IMR-90 (cell line): ENCODE results near the gene NAT14. TPM values are rescaled to one million over a fixed set of nuclear protein-coding genes. Genes with fewer than 3 reads are reported as not detected.

ENCODE experiments used
- ATAC-seq: fragments of 200-7000 bp; cut with Tn5 transposase; 2 replicates; pipeline ENCODE4 v1.9.1; 2020; ENCODE audit warnings: low read depth, mild to moderate bottlenecking, moderate library complexity
- BruUV-seq: library from RNA; stranded (reverse); fragments of 400-500 nt; replicated peaks from 2 replicates; lab custom pipeline; 2021; lab: Mats Ljungman, UMichigan
- CTCF ChIA-PET: fragments of 300-600 bp; formaldehyde crosslinking; extraction: SDS; loops from one replicate; lab custom pipeline; 2021; ENCODE audit warnings: antibody characterized with exemption; lab: Yijun Ruan, JAX
- POLR2A ChIA-PET: fragments of 300-600 bp; sonication (Branson Sonifier 250); formaldehyde crosslinking; loops from one replicate; lab custom pipeline; 2022; ENCODE audit warnings: antibody characterized with exemption; ENCODE audit not compliant: unreplicated experiment; lab: Charles Lee
- DNase-seq: peaks from one replicate; pipeline ENCODE4 v3.0.0; 2013
- H2AFZ ChIP-seq: replicated peaks from 2 replicates; pipeline ENCODE3; 2013; ENCODE audit warnings: low read length, mild to moderate bottlenecking; ENCODE audit not compliant: poor library complexity
- H2AK5ac ChIP-seq: 2 replicates; pipeline ENCODE4 v1.6.1; 2013; ENCODE audit warnings: low read depth, low read length, inconsistent platforms
- H2AK9ac ChIP-seq: replicated peaks from 2 replicates; pipeline ENCODE3; 2013; ENCODE audit warnings: mild to moderate bottlenecking, low read depth, low read length, moderate library complexity; ENCODE audit not compliant: poor library complexity
- H2BK120ac ChIP-seq: 2 replicates; pipeline ENCODE4 v1.6.1; 2013; ENCODE audit warnings: low read depth, low read length, inconsistent platforms
- H2BK15ac ChIP-seq: 3 replicates; pipeline ENCODE4 v1.6.1; 2013; ENCODE audit warnings: low read depth, low read length, inconsistent platforms
- H2BK20ac ChIP-seq: 2 replicates; pipeline ENCODE4 v1.6.1; 2013; ENCODE audit warnings: low read depth, mild to moderate bottlenecking, inconsistent platforms, low read length, moderate library complexity
- H2BK5ac ChIP-seq: 2 replicates; pipeline ENCODE4 v1.6.1; 2013; ENCODE audit warnings: mild to moderate bottlenecking, low read depth, low read length, inconsistent platforms; ENCODE audit not compliant: poor library complexity, severe bottlenecking
- H3K14ac ChIP-seq: replicated peaks from 2 replicates; pipeline ENCODE4 v1.6.1; 2013; ENCODE audit warnings: low read depth, low read length, inconsistent platforms
- H3K18ac ChIP-seq: 2 replicates; pipeline ENCODE4 v1.6.1; 2013; ENCODE audit warnings: low read depth, low read length, control low read depth
- H3K23ac ChIP-seq: 2 replicates; pipeline ENCODE4 v1.6.1; 2013; ENCODE audit warnings: low read depth, low read length, inconsistent platforms
- H3K27ac ChIP-seq: 2 replicates; pipeline ENCODE4 v1.5.1; 2013; ENCODE audit warnings: mild to moderate bottlenecking, control low read depth, low read length; ENCODE audit not compliant: insufficient read depth
- H3K27me3 ChIP-seq: 2 replicates; pipeline ENCODE4 v1.6.1; 2013; ENCODE audit warnings: low read length; ENCODE audit not compliant: control insufficient read depth, insufficient read depth
- H3K36me3 ChIP-seq: 2 replicates; pipeline ENCODE4 v1.6.1; 2013; ENCODE audit warnings: low read length, mixed read lengths; ENCODE audit not compliant: control insufficient read depth, insufficient read depth
- H3K4ac ChIP-seq: 2 replicates; pipeline ENCODE4 v1.6.1; 2013; ENCODE audit warnings: low read depth, low read length, inconsistent platforms
- H3K4me1 ChIP-seq: 2 replicates; pipeline ENCODE4 v1.6.1; 2013; ENCODE audit warnings: low read length, mixed read lengths; ENCODE audit not compliant: control insufficient read depth, insufficient read depth
- H3K4me2 ChIP-seq: 2 replicates; pipeline ENCODE4 v1.6.1; 2013; ENCODE audit warnings: low read depth, mild to moderate bottlenecking, control low read depth, low read length, moderate library complexity
- H3K4me3 ChIP-seq: 2 replicates; pipeline ENCODE4 v1.5.1; 2013; ENCODE audit warnings: low read depth, mild to moderate bottlenecking, control low read depth, low read length, moderate library complexity; ENCODE audit not compliant: insufficient read depth
- H3K56ac ChIP-seq: 2 replicates; pipeline ENCODE4 v1.6.1; 2013; ENCODE audit warnings: low read length, inconsistent platforms; ENCODE audit not compliant: insufficient read depth; ENCODE audit errors: extremely low read depth
- H3K79me1 ChIP-seq, 2 experiments: 2 replicates each; pipeline ENCODE4 v1.6.1; 2013; ENCODE audit warnings: low read length in 2 of 2, inconsistent platforms in 1 of 2, low read depth in 1 of 2
- H3K9ac ChIP-seq: 2 replicates; pipeline ENCODE4 v1.6.1; 2013; ENCODE audit warnings: low read depth, low read length, control low read depth
- H3K9me1 ChIP-seq: 2 replicates; pipeline ENCODE4 v1.6.1; 2013; ENCODE audit warnings: low read length, inconsistent platforms; ENCODE audit not compliant: insufficient read depth
- H3K9me3 ChIP-seq: 2 replicates; pipeline ENCODE4 v1.6.1; 2013; ENCODE audit warnings: low read length; ENCODE audit not compliant: control insufficient read depth, insufficient read depth
- H4K20me1 ChIP-seq: 2 replicates; pipeline ENCODE4 v1.6.1; 2013; ENCODE audit warnings: low read length, inconsistent platforms; ENCODE audit not compliant: insufficient read depth
- H4K5ac ChIP-seq: 2 replicates; pipeline ENCODE4 v1.6.1; 2013; ENCODE audit warnings: mild to moderate bottlenecking, low read depth, low read length, control low read depth
- H4K8ac ChIP-seq, 2 experiments: 2 replicates each; pipeline ENCODE4 v1.6.1; 2013; ENCODE audit warnings: low read depth in 2 of 2, low read length in 2 of 2, control low read depth in 1 of 2, inconsistent platforms in 1 of 2
- H4K91ac ChIP-seq: 2 replicates; pipeline ENCODE4 v1.6.1; 2013; ENCODE audit warnings: low read depth, low read length, inconsistent platforms; ENCODE audit not compliant: insufficient read depth
- CEBPB ChIP-seq: IDR thresholded peaks from 2 replicates; pipeline ENCODE4 v1.6.1; 2012; ENCODE audit warnings: low read depth, low read length, improper control_type of control experiment
- MAZ ChIP-seq: IDR thresholded peaks from 2 replicates; pipeline ENCODE4 v1.6.1; 2012; ENCODE audit warnings: low read depth, mild to moderate bottlenecking, low read length, improper control_type of control experiment, moderate library complexity, borderline replicate concordance
- USF2 ChIP-seq: fragments of 150-350 bp; IDR thresholded peaks from 2 replicates; pipeline ENCODE4 v1.6.1; 2017; ENCODE audit warnings: mild to moderate bottlenecking, antibody characterized with exemption, low read length, low read depth
- WGBS, 2 experiments: methylation state at CpG; one replicate each; pipeline versions ENCODE4 v1.1.5 to v1.1.7; 2013; ENCODE audit warnings: missing lambda C conversion rate in 2 of 2; ENCODE audit not compliant: insufficient read length in 1 of 2; ENCODE audit errors: extremely low coverage in 2 of 2; 5-methylcytosine and 5-hydroxymethylcytosine counted together
- dilution Hi-C: fragments of 300-500 bp; cut with HindIII; formaldehyde crosslinking; loops from one replicate; pipeline ENCODE4 v1.14.3; 2018; ENCODE audit warnings: low sequenced_read_pairs; ENCODE audit not compliant: unreplicated experiment
- in situ Hi-C: fragments of 300-500 bp; cut with MboI; formaldehyde crosslinking; loops from 3 replicates; pipeline ENCODE4 v1.14.3; 2019; ENCODE audit warnings: low sequenced_read_pairs, inconsistent platforms, mixed read lengths
- intact Hi-C: fragments of 100-400 bp; cut with micrococcal nuclease; formaldehyde crosslinking; loops from 2 replicates; pipeline ENCODE4 v1.10.0; 2022
- polyA plus RNA-seq, 3 experiments: library from polyadenylated mRNA; depleted of rRNA; stranded (reverse); fragments of >200 nt; gene quantifications; 2 replicates each; pipeline ENCODE4 v1.2.3, GENCODE V29; 2012; ENCODE audit warnings: low replicate concordance in 1 of 3
- total RNA-seq: library from RNA; depleted of rRNA; stranded (reverse); fragments of >200 nt; gene quantifications from 2 replicates; pipeline ENCODE4 v1.2.3, GENCODE V29; 2012

Gene NAT14
- total and polyA plus RNA-seq, 2 of the 4 experiments (the other 2 are of a cell fraction) = 4.3 to 41.2 TPM

- Histone ChIP-seq H4K91ac (no peak within 1 kb of the TSS), H4K8ac (no peak within 1 kb of the TSS), H3K9ac (no peak within 1 kb of the TSS), H2AK5ac (no peak within 1 kb of the TSS), H3K36me3 (no peaks in the 10 kb centered on the region), H4K5ac (no peak within 1 kb of the TSS), H3K23ac (no peak within 1 kb of the TSS), H2BK15ac (no peak within 1 kb of the TSS), H3K79me1 (peaks cover 5 to 16% of the 10 kb centered on the region in 2 experiments; a peak in 3 of 4 replicates), H3K27me3 (no peaks in the 10 kb centered on the region), H3K4me2 (no peak within 1 kb of the TSS), H3K4ac (no peak within 1 kb of the TSS), H3K9me1 (peaks cover 4% of the 10 kb centered on the region; the same call in 1 of the 2 replicates), H3K4me1 (peaks cover 10% of the 10 kb centered on the region), H3K9me3 (no peaks in the 10 kb centered on the region), H2AFZ (no peak within 1 kb of the TSS), H2BK5ac (no peak within 1 kb of the TSS), H2AK9ac (no peak within 1 kb of the TSS), H2BK20ac (no peak within 1 kb of the TSS), H3K14ac (no peak within 1 kb of the TSS), H3K27ac (no peak within 1 kb of the TSS), H2BK120ac (no peak within 1 kb of the TSS), H4K20me1 (peaks cover 4% of the 10 kb centered on the region; the same call in 1 of the 2 replicates), H3K56ac (no peak within 1 kb of the TSS), H3K4me3 (no peak within 1 kb of the TSS), H3K18ac (no peak within 1 kb of the TSS)
- intact Hi-C loops = no loop called here
- WGBS, 2 experiments = 66% methylated on average over 5 of the region's 14 CpGs; no CpG with 5 or more reads in 1 of the 2 experiments
- no TSS peak for BruUV-seq
- dilution Hi-C loops = no loop called here
- ChIA-PET CTCF (no interaction called here), POLR2A (no interaction called here)
- TF ChIP-seq CEBPB (no peak), MAZ (no peak), USF2 (no peak)
- in situ Hi-C loops = no loop called here
- ATAC-seq = no peak
- DNase-seq = no peak
Measured at GRCh38 chr19:55464662-55465054, 20.3 kb upstream of the NAT14 start, which contains the start of gene C19orf85. TSS of gene C19orf85 (minus strand) at chr19:55464751. CDS start at chr19:55464554, 197 bp downstream.
